Epithelial cell of proximal tubule (primary cell): ENCODE data around the gene USP14. TPM values are rescaled to one million over a fixed set of nuclear protein-coding genes. Genes with fewer than 3 reads are reported as not detected.

Source experiments
- DNase-seq: peaks from one replicate; pipeline ENCODE4 v3.0.0-alpha.2; 2011; ENCODE audit warnings: low read depth
- H3K4me3 ChIP-seq: 2 replicates; pipeline ENCODE4 v1.5.1; 2011; ENCODE audit warnings: low read depth, mild to moderate bottlenecking, low read length
- CTCF ChIP-seq: conservative IDR thresholded peaks from 2 replicates; pipeline ENCODE4 v1.5.1; 2012; ENCODE audit warnings: low read depth, mild to moderate bottlenecking, low read length
- total RNA-seq: library from RNA; depleted of rRNA; stranded (reverse); fragments of >200 nt; gene quantifications from 2 replicates; pipeline ENCODE4 v1.2.3, GENCODE V29; 2015

Gene USP14
- total RNA-seq, 1 donor from 2014 or later = 18.3 TPM

GRCh38 chr18:156514-157230 is 1.7 kb upstream of the USP14 start:
- DNase-seq = no peak
- no peak overlapping the region for H3K4me3 ChIP-seq
- TF ChIP-seq CTCF = no peak

DNA sequence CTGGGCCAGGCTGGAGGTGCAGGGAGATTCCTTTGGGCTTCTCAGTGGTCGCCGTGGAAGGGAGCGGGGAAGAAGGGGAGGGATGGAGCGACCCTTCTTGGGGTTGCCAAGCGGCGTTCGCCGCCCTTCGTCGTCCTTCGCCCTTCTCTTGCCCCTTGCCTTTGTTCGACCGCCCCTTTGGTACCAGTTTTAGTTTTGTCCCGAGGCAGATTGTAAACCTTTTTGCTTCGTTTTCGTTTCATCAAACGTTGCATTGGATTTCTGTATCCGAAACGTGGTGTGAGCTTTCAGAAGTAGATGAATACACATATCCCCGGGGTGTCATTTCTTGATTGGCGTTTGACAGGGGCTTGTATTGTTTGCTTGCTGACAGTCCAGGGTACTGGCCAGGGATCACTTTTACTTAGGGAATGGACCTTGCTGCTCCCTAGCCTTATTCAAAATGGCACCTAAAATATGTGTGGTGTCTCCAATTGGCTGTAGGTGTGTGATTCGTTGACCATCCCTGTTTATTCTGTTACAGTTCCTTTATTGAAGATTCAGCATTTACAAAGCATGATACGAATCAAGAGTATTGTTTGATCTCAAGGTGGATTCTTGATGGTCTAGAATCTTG is 788 bp downstream of the USP14 start:
- no peak for TF ChIP-seq CTCF
- peak overlapping the region; percentile 90 for H3K4me3 ChIP-seq
- DNase-seq = no peak

DNA sequence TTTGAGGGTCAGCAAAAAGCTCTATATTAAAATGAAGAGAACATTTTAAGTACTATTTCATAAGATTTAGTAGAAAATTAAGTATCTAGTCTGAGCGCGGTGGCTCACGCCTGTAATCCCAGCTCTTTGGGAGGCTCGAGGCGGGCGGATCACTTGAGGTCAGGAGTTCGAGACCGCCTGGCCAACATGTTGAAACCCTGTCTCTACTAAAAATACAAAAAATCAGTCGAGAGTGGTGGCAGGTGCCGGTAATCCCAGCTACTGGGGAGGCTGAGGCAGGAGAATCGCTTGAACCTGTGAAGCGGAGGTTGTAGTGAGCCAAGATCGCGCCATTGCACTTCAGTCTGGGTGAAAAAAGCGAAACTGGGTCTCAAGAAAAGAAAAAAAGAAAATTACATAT is 1.6 kb downstream of the USP14 start:
- H3K4me3 ChIP-seq = peak overlapping the region; percentile 90
- TF ChIP-seq CTCF = no peak
- DNase-seq = no peak

GRCh38 chr18:160831-161570 is 2.6 kb downstream of the USP14 start:
- TF ChIP-seq CTCF = no peak
- DNase-seq = no peak
- no peak overlapping the region for H3K4me3 ChIP-seq

DNA sequence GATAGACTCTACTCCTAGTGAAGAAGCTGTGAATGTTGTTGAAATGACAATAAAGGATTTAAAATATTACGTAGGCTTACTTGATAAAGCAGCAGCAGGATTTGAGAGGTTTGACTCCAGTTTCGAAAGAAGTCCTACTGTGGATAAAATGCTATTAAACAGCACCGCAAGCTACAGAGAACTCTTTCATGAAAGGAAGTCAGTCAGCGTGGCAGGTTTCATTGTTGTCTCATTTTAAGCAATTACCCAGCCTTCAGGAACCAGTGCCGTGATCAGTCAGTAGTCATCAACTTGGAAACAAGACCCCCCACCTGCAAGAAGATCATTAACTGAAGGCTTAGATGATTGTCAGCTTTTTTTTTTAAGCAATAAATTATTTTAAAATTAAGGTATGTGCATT is 14.0 kb downstream of the USP14 start:
- DNase-seq = no peak
- no peak for TF ChIP-seq CTCF
- H3K4me3 ChIP-seq = no peak overlapping the region

DNA sequence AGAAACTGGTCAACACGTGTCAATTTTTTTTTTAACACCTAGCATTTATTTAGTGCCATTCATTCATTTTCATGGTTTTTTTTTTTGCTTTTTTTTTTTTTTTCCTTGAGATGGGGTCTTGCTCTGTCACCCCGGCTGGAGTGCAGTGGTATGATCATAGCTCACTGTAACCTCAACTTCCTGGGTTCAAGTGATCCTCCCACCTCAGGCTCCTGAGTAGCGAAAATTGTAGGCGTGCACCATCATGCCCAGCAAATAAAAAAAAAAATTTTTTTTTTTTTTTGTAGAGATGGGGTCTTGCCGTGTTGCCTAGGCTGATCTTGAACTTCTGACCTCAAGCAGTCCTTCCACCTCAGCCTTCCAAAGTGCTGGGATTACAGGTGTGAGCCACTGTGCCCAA is 21.1 kb downstream of the USP14 start:
- no peak overlapping the region for H3K4me3 ChIP-seq
- DNase-seq = no peak

More for the DNA sequence above, 21.1 kb downstream of the USP14 start:
- TF ChIP-seq CTCF = no peak
